IPS-20b (cell line): ENCODE measurements around the gene AKR1A1.
"Not testable (repeated sequence)": the region's sequence is repeated elsewhere in the genome, so short reads cannot be mapped to it uniquely, and the experiment has no call there.

Source experiments
- H3K27ac ChIP-seq: one replicate; pipeline ENCODE4 v1.5.1; 2013; ENCODE audit warnings: low read length
- H3K27me3 ChIP-seq: 2 replicates; pipeline ENCODE4 v1.6.1; 2013; ENCODE audit warnings: mild to moderate bottlenecking, low read length, inconsistent platforms; ENCODE audit not compliant: insufficient read depth
- H3K36me3 ChIP-seq: 2 replicates; pipeline ENCODE4 v1.6.1; 2013; ENCODE audit warnings: low read depth, mild to moderate bottlenecking, inconsistent platforms, low read length, moderate library complexity; ENCODE audit not compliant: insufficient read depth
- H3K4me1 ChIP-seq: 2 replicates; pipeline ENCODE4 v1.6.1; 2013; ENCODE audit warnings: mild to moderate bottlenecking, control low read depth, inconsistent platforms, low read length, moderate library complexity; ENCODE audit not compliant: insufficient read depth
- H3K4me3 ChIP-seq: 2 replicates; pipeline ENCODE4 v1.5.1; 2013; ENCODE audit warnings: mild to moderate bottlenecking, low read length, inconsistent platforms
- H3K9ac ChIP-seq: 2 replicates; pipeline ENCODE4 v1.6.1; 2013; ENCODE audit warnings: low read depth, mild to moderate bottlenecking, inconsistent platforms, low read length, moderate library complexity
- H3K9me3 ChIP-seq: 2 replicates; pipeline ENCODE4 v1.6.1; 2013; ENCODE audit warnings: mild to moderate bottlenecking, low read depth, low read length, inconsistent platforms; ENCODE audit not compliant: insufficient read depth

AKR1A1 gene

GRCh38 chr1:45550401-45551351 lies at the start of gene AKR1A1:
Gene AKR1A1 (plus strand): TSS chr1:45550826. CDS start chr1:45561795, 10,969 bp downstream.
- Histone ChIP-seq H3K4me1 (no peaks in the 10 kb centered on the region), H3K9ac (peak within 1 kb of the TSS; percentile 99), H3K27ac (peak within 1 kb of the TSS; percentile 74), H3K36me3 (peaks cover 32% of the 10 kb centered on the region), H3K4me3 (peak within 1 kb of the TSS; percentile 91), H3K9me3 (no peaks in the 10 kb centered on the region), H3K27me3 (no peaks in the 10 kb centered on the region)

DNA sequence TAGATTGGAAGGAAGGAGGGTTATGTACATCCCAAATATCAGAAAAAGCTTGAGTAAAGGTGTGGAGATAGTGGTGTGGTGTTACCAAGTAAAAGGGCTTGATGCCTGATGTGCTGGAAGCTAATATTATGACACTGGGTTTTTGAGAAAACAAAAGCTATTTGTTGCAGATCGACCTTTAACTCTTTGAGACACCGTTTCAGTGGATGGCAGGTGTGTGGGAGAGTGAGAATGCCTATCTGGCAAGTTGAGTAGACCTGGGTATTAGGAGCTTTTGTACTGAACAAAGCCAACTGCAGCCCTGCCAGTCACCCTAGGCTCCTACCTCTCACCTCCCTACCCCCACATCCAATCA lies 49.1 kb upstream of the AKR1A1 start:
- Histone ChIP-seq H3K4me1 (peaks cover 8% of the 10 kb centered on the region; the same call in 1 of the 2 replicates), H3K27me3 (no peaks in the 10 kb centered on the region), H3K9ac (peak overlapping the region; percentile 77; the same call in 1 of the 2 replicates), H3K27ac (no peak overlapping the region), H3K4me3 (peak overlapping the region; percentile 82; the same call in 1 of the 2 replicates), H3K9me3 (no peaks in the 10 kb centered on the region), H3K36me3 (0 out of 2 replicates have a peak, but pooled peaks cover 3% of the 10 kb centered on the region)

- Histone ChIP-seq H3K9ac (no peak overlapping the region), H3K36me3 (peaks cover 16% of the 10 kb centered on the region), H3K27ac (no peak overlapping the region), H3K4me3 (no peak overlapping the region), H3K27me3 (no peaks in the 10 kb centered on the region), H3K4me1 (peaks cover 8% of the 10 kb centered on the region; the same call in 1 of the 2 replicates), H3K9me3 (no peaks in the 10 kb centered on the region)
These were observed 46.9 kb upstream of the AKR1A1 start for GRCh38 chr1:45503462-45504360.

DNA sequence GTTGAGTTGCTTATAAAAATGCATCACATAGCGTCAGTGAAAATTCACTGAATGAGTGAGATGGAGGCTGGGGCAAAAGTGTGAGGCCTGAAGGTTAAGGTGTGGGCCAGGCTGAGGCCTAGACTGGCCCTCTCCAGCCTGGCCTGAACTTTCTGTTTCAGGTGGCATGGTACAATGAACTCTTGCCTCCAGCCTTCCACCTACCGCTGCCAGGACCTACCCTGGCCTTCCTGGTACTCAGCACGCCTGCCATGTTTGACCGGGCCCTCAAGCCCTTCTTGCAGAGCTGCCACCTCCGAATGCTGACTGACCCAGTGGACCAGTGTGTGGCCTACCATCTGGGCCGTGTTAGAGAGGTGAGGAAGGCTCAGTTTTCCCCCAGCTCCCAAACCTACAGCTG lies 43.4 kb upstream of the AKR1A1 start:
- Histone ChIP-seq H3K27ac (no peak overlapping the region), H3K4me1 (no peaks in the 10 kb centered on the region), H3K9me3 (no peaks in the 10 kb centered on the region), H3K9ac (no peak overlapping the region), H3K4me3 (no peak overlapping the region), H3K27me3 (no peaks in the 10 kb centered on the region), H3K36me3 (peaks cover 51% of the 10 kb centered on the region)

- no peak overlapping the region for H3K4me3 ChIP-seq
- no peak overlapping the region for H3K9ac ChIP-seq
- no peaks in the 10 kb centered on the region for H3K9me3 ChIP-seq
- H3K36me3 ChIP-seq = peaks cover 58% of the 10 kb centered on the region
- no peaks in the 10 kb centered on the region for H3K4me1 ChIP-seq
- no peak overlapping the region for H3K27ac ChIP-seq
- H3K27me3 ChIP-seq = no peaks in the 10 kb centered on the region
These were observed 42.7 kb upstream of the AKR1A1 start for GRCh38 chr1:45507893-45508292.

GRCh38 chr1:45508295-45509151 lies 42.1 kb upstream of the AKR1A1 start:
- Histone ChIP-seq H3K9ac (no peak overlapping the region), H3K27ac (no peak overlapping the region), H3K36me3 (peaks cover 64% of the 10 kb centered on the region), H3K9me3 (no peaks in the 10 kb centered on the region), H3K27me3 (no peaks in the 10 kb centered on the region), H3K4me3 (no peak overlapping the region), H3K4me1 (no peaks in the 10 kb centered on the region)

DNA sequence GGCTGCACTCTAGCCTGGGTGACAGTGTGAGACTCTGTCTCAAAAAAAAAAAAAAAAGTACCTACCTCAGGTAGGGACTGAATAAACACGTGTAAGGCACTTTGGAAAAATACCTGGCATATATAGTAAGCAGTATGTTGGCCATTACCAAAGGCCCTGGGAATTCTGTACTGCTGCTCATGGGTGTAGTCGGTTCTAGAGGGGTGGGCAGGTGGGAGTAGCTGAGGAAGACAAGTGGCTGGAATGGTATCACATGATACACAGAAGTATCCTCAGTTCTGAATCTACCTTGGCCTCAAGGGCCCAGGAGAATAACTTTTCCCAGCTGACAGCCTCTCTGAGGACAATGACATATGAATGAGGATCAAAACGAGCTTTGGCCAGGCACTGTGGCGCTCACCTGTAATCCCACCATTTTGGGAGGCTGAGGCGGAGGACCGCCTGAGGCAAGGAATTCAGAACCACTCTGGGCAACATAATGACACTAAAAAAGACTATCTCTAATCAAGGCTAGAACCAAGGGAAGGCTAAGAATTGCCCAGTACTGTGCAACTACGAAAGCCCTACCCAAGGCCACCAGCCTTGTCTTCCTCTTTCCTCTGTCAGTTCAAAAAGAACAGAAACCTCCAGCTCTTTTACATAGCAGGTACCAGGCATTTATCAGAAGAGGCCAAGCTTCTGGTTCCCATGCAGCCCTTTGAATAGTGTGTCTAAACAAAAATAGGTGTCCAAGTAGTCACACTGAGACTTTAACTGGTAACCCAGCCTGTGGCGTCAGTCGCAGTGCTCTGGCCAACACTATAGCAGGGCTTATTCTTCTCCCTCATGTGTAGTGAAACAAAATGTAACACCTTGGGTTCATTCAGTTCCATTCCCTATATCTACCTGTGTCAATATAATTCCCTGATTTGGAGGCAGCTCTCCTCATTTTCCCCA lies 40.3 kb upstream of the AKR1A1 start:
- Histone ChIP-seq H3K27me3 (no peaks in the 10 kb centered on the region), H3K36me3 (peaks cover 79% of the 10 kb centered on the region), H3K27ac (no peak overlapping the region), H3K4me3 (no peak overlapping the region), H3K4me1 (no peaks in the 10 kb centered on the region), H3K9me3 (no peaks in the 10 kb centered on the region), H3K9ac (no peak overlapping the region)

GRCh38 chr1:45510972-45511527 lies 39.6 kb upstream of the AKR1A1 start:
- no peak overlapping the region for H3K27ac ChIP-seq
- H3K4me1 ChIP-seq = no peaks in the 10 kb centered on the region
- H3K9ac ChIP-seq = no peak overlapping the region
- H3K9me3 ChIP-seq = no peaks in the 10 kb centered on the region
- H3K27me3 ChIP-seq = no peaks in the 10 kb centered on the region
- no peak overlapping the region for H3K4me3 ChIP-seq
- peaks cover 86% of the 10 kb centered on the region for H3K36me3 ChIP-seq

- no peaks in the 10 kb centered on the region for H3K27me3 ChIP-seq
- no peaks in the 10 kb centered on the region for H3K4me1 ChIP-seq
- no peak overlapping the region for H3K9ac ChIP-seq
- no peak overlapping the region for H3K4me3 ChIP-seq
- H3K27ac ChIP-seq = no peak overlapping the region
- H3K36me3 ChIP-seq = peaks cover 98% of the 10 kb centered on the region
- no peaks in the 10 kb centered on the region for H3K9me3 ChIP-seq
These were observed 38.0 kb upstream of the AKR1A1 start for GRCh38 chr1:45512641-45513054.

DNA sequence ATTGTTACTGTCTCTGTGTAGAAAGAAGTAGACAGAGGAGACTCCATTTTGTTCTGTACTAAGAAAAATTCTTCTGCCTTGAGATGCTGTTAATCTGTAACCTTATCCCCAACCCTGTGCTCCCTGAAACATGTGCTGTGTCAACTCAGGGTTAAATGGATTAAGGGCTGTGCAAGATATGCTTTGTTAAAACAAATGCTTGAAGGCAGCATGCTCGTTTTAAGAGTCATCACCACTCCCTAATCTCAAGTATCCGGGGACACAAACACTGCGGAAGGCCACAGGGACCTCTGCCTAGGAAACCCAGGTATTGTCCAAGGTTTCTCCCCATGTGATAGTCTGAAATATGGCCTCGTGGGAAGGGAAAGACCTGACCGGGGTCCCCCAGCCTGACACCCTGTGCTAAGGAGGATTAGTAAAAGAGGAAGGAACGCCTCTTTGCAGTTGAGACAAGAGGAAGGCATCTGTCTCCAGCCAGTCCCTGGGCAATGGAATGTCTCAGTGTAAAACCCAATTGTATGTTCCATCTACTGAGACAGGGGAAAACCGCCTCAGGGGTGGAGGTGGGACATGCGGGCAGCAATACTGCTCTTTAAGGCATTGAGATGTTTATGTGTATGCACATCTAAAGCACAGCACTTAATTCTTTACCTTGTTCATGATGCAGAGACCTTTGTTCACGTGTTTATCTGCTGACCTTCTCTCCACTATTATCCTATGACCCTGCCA lies 36.9 kb upstream of the AKR1A1 start:
- not testable (repeated sequence) for H3K4me1 ChIP-seq

More for the DNA sequence above, 36.9 kb upstream of the AKR1A1 start:
- H3K27ac ChIP-seq, H3K9ac ChIP-seq, H3K9me3 ChIP-seq, H3K27me3 ChIP-seq, H3K4me3 ChIP-seq: not testable (repeated sequence)
- H3K36me3 ChIP-seq = peaks cover 99% of the 10 kb centered on the region
